ACC112 (cell line): ENCODE measurements around the gene RPS5.
"Not testable (repeated sequence)": the region's sequence is repeated elsewhere in the genome, so short reads cannot be mapped to it uniquely, and the experiment has no call there.

Source experiments
- H2AFZ ChIP-seq: fragments of 200-600 bp; sonication (generic); one replicate; pipeline ENCODE4 v1.6.0; 2017; ENCODE audit warnings: antibody characterized with exemption, low read length; ENCODE audit not compliant: unreplicated experiment
- H3K27ac ChIP-seq: fragments of 200-600 bp; sonication (generic); 2 replicates; pipeline ENCODE4 v1.5.1; 2014; ENCODE audit warnings: low read depth, mild to moderate bottlenecking, antibody characterized with exemption, low read length, moderate library complexity
- H3K27me3 ChIP-seq: fragments of 200-600 bp; sonication (generic); 2 replicates; pipeline ENCODE4 v1.6.1; 2014; ENCODE audit warnings: mild to moderate bottlenecking, antibody characterized with exemption, low read length, moderate library complexity, mixed read lengths; ENCODE audit not compliant: insufficient read depth
- H3K36me3 ChIP-seq: fragments of 200-600 bp; sonication (generic); 2 replicates; pipeline ENCODE4 v1.6.1; 2016; ENCODE audit warnings: mild to moderate bottlenecking, antibody characterized with exemption, low read length, moderate library complexity, mixed read lengths; ENCODE audit not compliant: insufficient read depth
- H3K4me1 ChIP-seq: fragments of 200-600 bp; sonication (generic); one replicate; pipeline ENCODE4 v1.6.1; 2016; ENCODE audit warnings: low read length, mixed read lengths; ENCODE audit not compliant: insufficient read depth, unreplicated experiment, control insufficient read depth
- H3K4me3 ChIP-seq: fragments of 200-600 bp; sonication (generic); 2 replicates; pipeline ENCODE4 v1.5.1; 2014; ENCODE audit warnings: mild to moderate bottlenecking, low read depth, low read length
- H3K79me2 ChIP-seq: fragments of 200-600 bp; sonication (generic); one replicate; pipeline ENCODE4 v1.6.0; 2016; ENCODE audit warnings: low read length; ENCODE audit not compliant: control insufficient read depth, unreplicated experiment, insufficient read depth

Gene RPS5

GRCh38 chr19:58416604-58417003 is 29.5 kb downstream of the RPS5 start:
- no peaks in the 10 kb centered on the region for H3K27me3 ChIP-seq
- no peak overlapping the region for H3K4me3 ChIP-seq
- no peaks in the 10 kb centered on the region for H3K4me1 ChIP-seq
- H2AFZ ChIP-seq = no peak overlapping the region
- no peak overlapping the region for H3K27ac ChIP-seq
- peaks cover 42% of the 10 kb centered on the region for H3K36me3 ChIP-seq
- H3K79me2 ChIP-seq = no peaks in the 10 kb centered on the region

DNA sequence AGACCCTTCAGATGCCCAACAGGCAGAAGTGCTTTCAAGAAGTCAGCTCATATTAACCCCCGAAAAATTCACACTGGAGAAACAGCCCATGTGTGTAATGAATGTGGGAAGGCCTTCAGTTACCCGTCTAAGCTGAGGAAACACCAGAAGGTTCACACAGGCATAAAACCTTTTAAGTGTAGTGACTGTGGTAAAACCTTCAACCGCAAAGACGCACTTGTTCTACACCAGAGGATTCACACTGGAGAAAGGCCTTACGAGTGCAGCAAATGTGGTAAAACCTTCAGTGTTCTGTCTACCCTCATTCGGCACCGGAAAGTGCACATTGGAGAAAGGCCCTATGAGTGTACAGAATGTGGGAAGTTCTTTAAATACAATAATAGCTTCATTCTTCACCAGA is 30.0 kb downstream of the RPS5 start:
- Histone ChIP-seq H3K27me3 (no peaks in the 10 kb centered on the region), H3K36me3 (peaks cover 42% of the 10 kb centered on the region), H3K27ac (no peak overlapping the region), H3K4me3 (no peak overlapping the region), H3K79me2 (no peaks in the 10 kb centered on the region), H3K4me1 (no peaks in the 10 kb centered on the region), H2AFZ (no peak overlapping the region)

DNA sequence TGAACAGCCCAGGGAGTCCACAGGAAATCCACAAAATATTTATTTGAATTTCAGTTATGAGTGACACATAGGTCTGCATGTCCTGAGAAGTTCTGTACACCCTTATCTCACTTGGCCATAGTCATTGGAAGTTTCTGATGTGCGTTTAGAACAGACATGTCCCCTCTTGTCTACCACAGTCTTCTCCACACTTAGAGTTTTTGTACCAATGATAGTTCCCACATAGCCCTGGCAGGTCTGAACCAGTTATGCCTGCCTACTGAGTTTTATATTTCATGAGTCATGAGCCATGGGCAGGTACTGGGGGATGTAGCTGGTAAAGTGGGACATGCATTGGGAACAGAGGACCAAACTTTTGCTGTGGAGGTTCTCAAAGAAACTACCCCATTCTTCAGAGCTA is 41.5 kb downstream of the RPS5 start:
- H3K27ac ChIP-seq = no peak overlapping the region
- H3K36me3 ChIP-seq = peaks cover 24% of the 10 kb centered on the region
- H3K27me3 ChIP-seq = no peaks in the 10 kb centered on the region
- H3K4me3 ChIP-seq = no peak overlapping the region
- no peaks in the 10 kb centered on the region for H3K79me2 ChIP-seq
- H2AFZ ChIP-seq = no peak overlapping the region
- H3K4me1 ChIP-seq = no peaks in the 10 kb centered on the region

DNA sequence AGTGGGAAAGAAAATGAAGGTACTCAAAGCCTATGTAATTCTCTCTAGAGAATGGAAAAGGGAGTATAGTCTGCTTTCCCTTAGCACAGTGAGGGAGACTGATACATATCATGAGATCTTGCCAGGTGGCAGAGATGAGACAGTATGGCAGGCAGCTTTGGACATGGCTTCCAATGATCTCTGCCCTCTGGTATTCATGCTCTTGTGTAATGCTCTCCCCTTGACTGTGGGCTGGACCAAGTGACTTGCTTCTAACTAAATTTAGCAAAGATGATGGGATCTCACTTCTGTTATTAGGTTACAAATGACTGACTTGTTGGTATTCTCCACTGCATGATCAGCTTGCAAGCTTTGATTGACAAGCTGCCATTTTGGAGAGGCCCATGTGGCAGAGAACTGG is 42.7 kb downstream of the RPS5 start:
- no peaks in the 10 kb centered on the region for H3K4me1 ChIP-seq
- no peak overlapping the region for H2AFZ ChIP-seq
- H3K79me2 ChIP-seq = no peaks in the 10 kb centered on the region
- no peak overlapping the region for H3K4me3 ChIP-seq
- peaks cover 35% of the 10 kb centered on the region for H3K36me3 ChIP-seq
- no peak overlapping the region for H3K27ac ChIP-seq
- no peaks in the 10 kb centered on the region for H3K27me3 ChIP-seq

- H3K4me3 ChIP-seq = no peak overlapping the region
- no peaks in the 10 kb centered on the region for H3K4me1 ChIP-seq
- no peak overlapping the region for H2AFZ ChIP-seq
- H3K27me3 ChIP-seq = no peaks in the 10 kb centered on the region
- H3K79me2 ChIP-seq = peaks cover 10% of the 10 kb centered on the region
- H3K36me3 ChIP-seq = peaks cover 67% of the 10 kb centered on the region
- H3K27ac ChIP-seq = no peak overlapping the region
These were observed 47.1 kb downstream of the RPS5 start for GRCh38 chr19:58434217-58434616.

- peaks cover 31% of the 10 kb centered on the region for H3K36me3 ChIP-seq
- H3K79me2 ChIP-seq = peaks cover 15% of the 10 kb centered on the region
- peak within 1 kb of the TSS; percentile 87 for H2AFZ ChIP-seq
- peak within 1 kb of the TSS; percentile 80 for H3K4me3 ChIP-seq
- H3K27ac ChIP-seq = peak within 1 kb of the TSS; percentile 63
- no peaks in the 10 kb centered on the region for H3K4me1 ChIP-seq
- no peaks in the 10 kb centered on the region for H3K27me3 ChIP-seq
These were observed 52.8 kb downstream of the RPS5 start, which contains the start of gene ZNF132 for GRCh38 chr19:58439576-58440554. ZNF132 (minus strand) TSS chr19:58440153; CDS start chr19:58439821, 332 bp downstream.

DNA sequence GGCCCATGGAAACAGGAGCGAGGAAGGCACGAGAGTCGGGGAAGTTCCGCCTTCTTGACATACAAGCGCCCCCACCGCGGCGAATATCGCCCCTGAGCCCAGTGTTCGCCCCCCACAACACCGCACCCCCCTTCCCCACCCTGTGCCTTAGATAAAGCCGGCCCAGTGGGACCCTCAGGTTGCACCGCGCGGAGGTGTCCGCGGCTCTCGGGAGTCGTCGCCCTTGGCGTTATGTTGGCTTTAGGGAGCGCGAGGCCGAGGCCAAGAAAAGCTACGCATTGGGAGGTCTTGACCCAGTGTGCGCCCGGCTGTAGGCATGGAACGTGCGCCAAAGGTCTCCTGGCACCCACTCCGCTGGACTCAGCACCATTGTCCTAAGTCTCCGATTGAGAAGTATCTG is 53.5 kb downstream of the RPS5 start:
- Histone ChIP-seq H3K36me3 (peaks cover 24% of the 10 kb centered on the region), H3K79me2 (peaks cover 15% of the 10 kb centered on the region), H2AFZ (peak overlapping the region; percentile 87), H3K4me3 (peak overlapping the region; percentile 80), H3K27me3 (no peaks in the 10 kb centered on the region), H3K4me1 (no peaks in the 10 kb centered on the region), H3K27ac (peak overlapping the region; percentile 63)

- H2AFZ ChIP-seq, H3K27ac ChIP-seq, H3K4me1 ChIP-seq, H3K36me3 ChIP-seq, H3K4me3 ChIP-seq, H3K27me3 ChIP-seq: not testable (repeated sequence)
- peaks cover 11% of the 10 kb centered on the region for H3K79me2 ChIP-seq
These were observed 55.9 kb downstream of the RPS5 start for GRCh38 chr19:58442986-58443385.
